ENCODE results near the gene SLITRK3. TPM values are rescaled to one million over a fixed set of nuclear protein-coding genes. Genes with fewer than 3 reads are reported as not detected.

SLITRK3 gene
- total RNA-seq, 1 donor = not detected

DNA sequence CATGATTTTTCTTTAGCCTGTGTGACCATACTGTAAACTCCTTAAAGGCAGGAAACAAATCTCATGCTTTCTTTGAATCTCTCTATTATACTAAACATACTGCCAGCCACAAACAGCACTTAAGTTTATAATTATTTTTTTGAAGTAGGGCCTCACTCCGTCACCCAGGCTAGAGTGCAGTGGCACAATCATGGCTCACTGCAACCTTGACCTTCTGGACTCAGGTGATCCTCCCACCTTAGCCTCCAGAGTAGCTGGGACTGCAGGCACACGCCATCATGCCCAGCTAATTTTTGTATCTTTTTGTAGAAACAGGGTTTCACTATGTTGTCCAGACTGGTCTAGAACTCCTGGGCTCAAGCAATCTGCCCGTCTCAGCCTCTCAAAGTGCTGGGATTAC is 14.5 kb upstream of the SLITRK3 start:
- TF ChIP-seq, protein P1, sequence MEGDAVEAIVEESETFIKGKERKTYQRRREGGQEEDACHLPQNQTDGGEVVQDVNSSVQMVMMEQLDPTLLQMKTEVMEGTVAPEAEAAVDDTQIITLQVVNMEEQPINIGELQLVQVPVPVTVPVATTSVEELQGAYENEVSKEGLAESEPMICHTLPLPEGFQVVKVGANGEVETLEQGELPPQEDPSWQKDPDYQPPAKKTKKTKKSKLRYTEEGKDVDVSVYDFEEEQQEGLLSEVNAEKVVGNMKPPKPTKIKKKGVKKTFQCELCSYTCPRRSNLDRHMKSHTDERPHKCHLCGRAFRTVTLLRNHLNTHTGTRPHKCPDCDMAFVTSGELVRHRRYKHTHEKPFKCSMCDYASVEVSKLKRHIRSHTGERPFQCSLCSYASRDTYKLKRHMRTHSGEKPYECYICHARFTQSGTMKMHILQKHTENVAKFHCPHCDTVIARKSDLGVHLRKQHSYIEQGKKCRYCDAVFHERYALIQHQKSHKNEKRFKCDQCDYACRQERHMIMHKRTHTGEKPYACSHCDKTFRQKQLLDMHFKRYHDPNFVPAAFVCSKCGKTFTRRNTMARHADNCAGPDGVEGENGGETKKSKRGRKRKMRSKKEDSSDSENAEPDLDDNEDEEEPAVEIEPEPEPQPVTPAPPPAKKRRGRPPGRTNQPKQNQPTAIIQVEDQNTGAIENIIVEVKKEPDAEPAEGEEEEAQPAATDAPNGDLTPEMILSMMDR (IDR thresholded peaks at IDR 0.05; ENCODE audit: extremely low read depth, low read depth, low read length) = no peak
- Histone ChIP-seq H4K20me1 (ENCODE audit: insufficient read depth, low read length) (no peaks in the 10 kb centered on the region), H3K27me3 (ENCODE audit: insufficient read depth, low read length) (no peaks in the 10 kb centered on the region), H3K79me2 (ENCODE audit: insufficient read depth, low read length) (no peaks in the 10 kb centered on the region), H3K9me3 (ENCODE audit: low read depth, low read length) (no peaks in the 10 kb centered on the region), H3K27ac (ENCODE audit: low read depth, low read length) (no peak overlapping the region), H3K36me3 (ENCODE audit: insufficient read depth, low read length) (no peaks in the 10 kb centered on the region), H3K4me3 (ENCODE audit: insufficient read depth, low read length) (no peak overlapping the region), H3K4me2 (ENCODE audit: insufficient read depth, low read length) (no peak overlapping the region), H3K4me1 (ENCODE audit: insufficient read depth, low read length) (peaks cover 3% of the 10 kb centered on the region), H2AFZ (ENCODE audit: low read length) (no peak overlapping the region)
- no peak for DNase-seq (ENCODE audit: insufficient read length, low spot score, missing footprints)

DNA sequence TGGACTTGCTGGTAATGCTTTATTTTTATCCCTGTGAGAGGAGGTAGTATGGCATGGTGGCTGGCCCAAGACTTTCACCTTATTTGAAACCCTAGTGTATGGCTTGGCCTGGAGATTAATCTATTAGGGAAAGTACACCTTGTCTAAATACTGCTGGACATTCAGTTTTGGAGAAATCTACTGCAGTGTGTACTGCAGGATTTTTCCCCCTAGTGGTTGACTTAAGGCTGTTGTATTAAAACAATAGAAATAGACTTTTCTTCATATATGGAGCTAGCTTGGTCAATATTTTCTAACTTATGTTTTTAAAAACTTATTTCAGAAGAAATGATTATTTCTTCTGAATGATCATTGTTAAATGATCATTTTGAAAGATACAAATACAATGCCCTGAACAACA is 13.9 kb upstream of the SLITRK3 start:
- H3K27ac ChIP-seq (ENCODE audit: low read depth, low read length) = no peak overlapping the region
- TF ChIP-seq, protein P1 (IDR thresholded peaks at IDR 0.05; ENCODE audit: extremely low read depth, low read depth, low read length) = peak; percentile 11

DNA sequence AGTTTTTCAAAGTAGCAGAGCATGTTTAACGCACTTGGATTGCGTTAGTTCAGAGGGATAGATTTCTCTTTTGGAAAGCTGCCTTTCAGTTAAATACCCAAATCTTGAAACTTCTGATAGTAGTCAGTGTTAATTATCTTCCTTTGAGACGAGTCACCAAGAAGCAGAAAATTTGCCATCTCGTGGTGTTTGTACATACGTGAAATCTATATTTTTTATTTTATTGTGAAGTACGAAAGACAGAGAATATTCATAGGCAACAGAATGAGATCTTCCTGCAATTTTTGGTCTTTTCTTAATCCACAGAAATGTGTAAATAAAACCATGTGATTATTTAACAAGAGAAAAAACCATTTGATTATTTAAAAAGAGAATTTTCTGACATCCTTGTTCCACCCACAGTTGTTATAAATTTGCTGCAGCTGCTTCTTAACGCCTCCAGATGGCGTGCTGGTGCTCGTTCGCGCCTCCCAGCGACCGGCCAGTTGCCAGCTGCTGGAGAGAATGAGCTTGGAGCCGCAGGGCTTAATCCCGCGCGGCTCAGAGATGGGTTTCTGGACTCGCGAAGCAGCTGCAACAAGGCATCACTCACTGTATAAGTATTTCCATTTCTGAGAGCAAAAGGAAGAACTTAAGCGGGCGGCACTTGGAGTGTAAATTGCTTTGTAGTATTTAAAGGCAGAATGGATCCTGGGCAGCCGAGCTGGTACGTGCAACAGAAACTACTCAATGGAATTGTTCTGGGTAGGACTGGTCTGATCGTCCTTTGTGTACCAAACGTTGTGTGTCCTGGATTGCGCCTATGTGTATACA is 10.5 kb upstream of the SLITRK3 start:
- Histone ChIP-seq H3K27ac (ENCODE audit: low read depth, low read length) (no peak overlapping the region), H3K9me3 (ENCODE audit: low read depth, low read length) (no peaks in the 10 kb centered on the region), H3K36me3 (ENCODE audit: insufficient read depth, low read length) (no peaks in the 10 kb centered on the region), H2AFZ (ENCODE audit: low read length) (peak overlapping the region; percentile 87), H4K20me1 (ENCODE audit: insufficient read depth, low read length) (no peaks in the 10 kb centered on the region), H3K27me3 (ENCODE audit: insufficient read depth, low read length) (no peaks in the 10 kb centered on the region), H3K4me2 (ENCODE audit: insufficient read depth, low read length) (peak overlapping the region; percentile 81), H3K4me1 (ENCODE audit: insufficient read depth, low read length) (peaks cover 3% of the 10 kb centered on the region), H3K79me2 (ENCODE audit: insufficient read depth, low read length) (no peaks in the 10 kb centered on the region), H3K4me3 (ENCODE audit: insufficient read depth, low read length) (peak overlapping the region; percentile 60)
- DNase-seq (ENCODE audit: insufficient read length, low spot score, missing footprints) = no peak
- TF ChIP-seq, protein P1 (IDR thresholded peaks at IDR 0.05; ENCODE audit: extremely low read depth, low read depth, low read length) = peak; percentile 94

More for the DNA sequence above, 13.9 kb upstream of the SLITRK3 start:
- no peaks in the 10 kb centered on the region for H3K36me3 ChIP-seq (ENCODE audit: insufficient read depth, low read length)
- no peak overlapping the region for H3K4me3 ChIP-seq (ENCODE audit: insufficient read depth, low read length)
- no peak for DNase-seq (ENCODE audit: insufficient read length, low spot score, missing footprints)
- H3K4me1 ChIP-seq (ENCODE audit: insufficient read depth, low read length) = peaks cover 3% of the 10 kb centered on the region
- no peaks in the 10 kb centered on the region for H3K79me2 ChIP-seq (ENCODE audit: insufficient read depth, low read length)
- H4K20me1 ChIP-seq (ENCODE audit: insufficient read depth, low read length) = no peaks in the 10 kb centered on the region
- H3K4me2 ChIP-seq (ENCODE audit: insufficient read depth, low read length) = no peak overlapping the region
- H3K9me3 ChIP-seq (ENCODE audit: low read depth, low read length) = no peaks in the 10 kb centered on the region
- no peaks in the 10 kb centered on the region for H3K27me3 ChIP-seq (ENCODE audit: insufficient read depth, low read length)
- H2AFZ ChIP-seq (ENCODE audit: low read length) = no peak overlapping the region

DNA sequence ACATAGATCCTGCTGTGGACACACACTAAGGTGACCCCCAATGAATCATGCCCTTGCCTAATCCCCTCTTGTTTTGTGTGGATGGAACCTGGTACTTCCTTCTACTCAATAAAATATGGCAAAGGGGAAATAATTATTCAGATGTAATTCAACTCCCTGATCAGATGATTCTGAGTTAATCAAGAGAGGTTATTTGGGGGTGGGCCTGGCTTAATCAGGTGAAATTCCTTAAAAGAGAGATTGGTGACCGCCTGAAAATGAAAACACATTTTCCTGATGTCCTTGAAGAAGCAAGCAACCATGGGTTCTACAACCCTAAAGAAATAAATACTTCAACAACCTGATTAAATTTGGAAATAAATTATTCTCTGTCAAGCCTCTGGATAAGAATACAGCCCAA is 8.3 kb upstream of the SLITRK3 start:
- H3K4me2 ChIP-seq (ENCODE audit: insufficient read depth, low read length) = no peak overlapping the region
- no peak for DNase-seq (ENCODE audit: insufficient read length, low spot score, missing footprints)
- TF ChIP-seq, protein P1 (IDR thresholded peaks at IDR 0.05; ENCODE audit: extremely low read depth, low read depth, low read length) = no peak
- H3K79me2 ChIP-seq (ENCODE audit: insufficient read depth, low read length) = no peaks in the 10 kb centered on the region
- H3K27ac ChIP-seq (ENCODE audit: low read depth, low read length) = no peak overlapping the region
- H2AFZ ChIP-seq (ENCODE audit: low read length) = no peak overlapping the region
- no peaks in the 10 kb centered on the region for H3K9me3 ChIP-seq (ENCODE audit: low read depth, low read length)
- H3K4me3 ChIP-seq (ENCODE audit: insufficient read depth, low read length) = no peak overlapping the region
- H4K20me1 ChIP-seq (ENCODE audit: insufficient read depth, low read length) = no peaks in the 10 kb centered on the region
- no peaks in the 10 kb centered on the region for H3K36me3 ChIP-seq (ENCODE audit: insufficient read depth, low read length)
- peaks cover 3% of the 10 kb centered on the region for H3K4me1 ChIP-seq (ENCODE audit: insufficient read depth, low read length)
- H3K27me3 ChIP-seq (ENCODE audit: insufficient read depth, low read length) = no peaks in the 10 kb centered on the region
